DMS79 (cell line): ENCODE results near the gene DHRS7B.
A peak's percentile ranks its signal among the peaks of the same experiment; 100 is the strongest.
"Not testable (repeated sequence)": the region's sequence is repeated elsewhere in the genome, so short reads cannot be mapped to it uniquely, and the experiment has no call there.

Source experiments
- DNase-seq: peaks from one replicate; lab custom pipeline; 2025; lab: John Stamatoyannopoulos, UW

Gene DHRS7B

DNA sequence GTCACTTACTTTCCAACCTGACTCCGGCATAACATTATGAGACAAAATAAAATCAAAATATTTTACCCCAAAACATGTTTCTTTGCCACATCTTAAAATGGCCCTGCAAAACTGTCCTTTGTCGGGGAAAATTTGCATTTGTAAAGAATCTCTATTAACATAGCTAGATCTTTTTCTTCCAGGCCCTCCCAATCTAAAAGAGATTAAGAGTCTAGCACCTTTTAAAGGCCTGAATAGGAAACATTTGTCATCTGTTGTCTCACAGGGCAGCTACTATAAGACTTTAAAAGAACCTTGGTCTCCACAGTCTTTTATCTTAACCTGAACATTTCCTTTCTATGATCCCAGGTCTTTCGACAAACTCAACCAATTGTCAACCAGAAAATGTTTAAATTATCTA lies 18.1 kb upstream of the DHRS7B start:
- no peak for DNase-seq

DNA sequence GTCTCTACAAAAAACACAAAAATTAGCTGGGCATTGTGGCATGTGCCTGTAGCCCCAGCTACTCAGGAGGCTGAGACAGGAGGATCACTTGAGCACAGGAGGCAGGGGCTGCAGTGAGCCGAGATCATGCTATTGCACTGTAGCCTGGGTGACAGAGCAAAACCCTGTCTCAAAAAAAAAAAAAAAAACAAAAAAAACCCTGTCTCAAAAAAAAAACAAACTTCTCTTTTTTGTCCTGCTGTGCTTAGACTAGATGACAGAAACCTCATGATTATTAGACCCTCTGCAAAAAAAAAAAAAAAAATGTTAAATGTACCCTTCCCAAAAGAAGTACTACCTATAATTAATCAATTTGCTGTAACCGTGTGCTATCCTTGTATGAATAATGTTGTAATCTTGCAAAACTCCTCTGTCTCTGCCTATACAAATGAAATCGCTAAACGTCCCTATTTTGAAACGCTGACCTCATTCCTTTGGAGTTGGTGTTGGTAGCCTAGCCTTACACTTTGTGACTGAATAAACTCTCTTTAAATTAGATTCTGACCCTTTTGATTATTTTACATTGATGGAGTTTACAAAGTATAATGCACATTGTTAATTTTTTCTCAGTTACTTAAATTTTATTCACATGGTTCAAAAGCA lies 13.6 kb upstream of the DHRS7B start:
- DNase-seq, result no peak

DNA sequence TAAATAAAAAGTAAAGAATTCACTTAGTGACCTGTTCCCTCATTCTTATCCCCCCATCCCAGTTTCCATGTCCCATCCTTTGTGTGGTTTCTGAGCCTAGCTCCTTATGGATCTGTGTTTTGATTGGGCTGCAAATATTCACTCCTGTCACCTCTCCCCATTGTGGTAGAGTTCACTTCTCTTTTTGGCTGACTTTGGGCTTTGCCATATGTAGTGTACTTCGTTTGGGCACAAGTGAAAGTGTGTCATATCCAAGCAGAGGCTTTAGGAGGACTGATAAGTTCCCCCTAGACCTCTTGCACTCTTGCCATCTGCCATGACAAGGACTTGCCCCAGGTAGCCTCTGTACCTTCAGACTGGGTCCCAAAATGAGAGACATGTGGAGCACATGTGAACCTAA lies 13.0 kb upstream of the DHRS7B start:
- no peak for DNase-seq

DNA sequence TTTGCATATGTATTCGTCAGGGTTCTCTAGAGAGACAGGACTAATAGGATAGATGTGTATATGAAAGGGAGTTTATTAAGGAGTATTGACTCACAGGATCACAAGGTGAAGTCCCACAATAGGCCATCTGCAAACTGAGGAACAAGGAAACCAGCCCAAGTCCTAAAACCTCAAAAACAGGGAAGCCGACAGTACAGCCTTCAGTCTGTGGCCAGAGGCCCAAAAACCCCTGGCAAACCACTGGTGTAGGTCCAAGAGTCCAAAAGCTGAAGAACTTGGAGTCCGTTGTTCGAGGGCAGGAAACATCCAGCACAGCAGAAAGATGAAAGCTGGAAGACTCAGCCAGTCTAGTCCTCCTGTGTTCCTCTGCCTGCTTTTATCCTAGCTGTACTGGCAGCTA lies 12.0 kb upstream of the DHRS7B start:
- not testable (repeated sequence) for DNase-seq

DNA sequence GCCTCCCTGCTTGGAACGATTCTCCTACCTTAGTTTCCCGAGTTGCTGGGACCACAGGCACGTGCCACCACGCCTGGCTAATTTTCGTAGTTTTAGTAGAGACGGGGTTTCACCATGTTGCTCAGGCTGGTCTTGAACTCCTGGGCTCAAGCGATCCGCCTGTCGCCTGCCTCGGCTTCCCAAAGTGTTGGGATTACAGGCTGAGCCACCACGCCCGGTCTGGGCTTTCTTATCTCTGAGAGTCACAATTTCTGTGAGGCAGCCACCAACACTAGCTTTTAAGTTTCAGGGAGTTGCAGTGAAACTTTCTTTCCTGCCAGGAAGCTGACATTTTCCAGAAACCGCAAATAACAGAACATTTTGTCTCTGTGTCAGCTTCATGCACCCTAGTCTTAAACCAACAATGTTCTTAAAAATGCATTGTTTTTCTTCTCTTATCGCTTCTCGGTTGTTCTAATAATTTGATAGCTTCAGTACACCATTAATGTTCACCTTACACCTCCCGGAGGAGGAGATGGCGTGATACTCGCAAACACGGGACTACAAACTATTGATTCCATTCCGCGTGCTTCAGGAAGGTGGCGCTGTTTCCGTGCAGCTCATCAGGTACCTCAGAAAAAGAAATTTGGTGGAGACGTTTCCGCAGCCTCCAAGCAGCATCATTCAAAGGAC lies 7.4 kb upstream of the DHRS7B start:
- DNase-seq, result peak; percentile 7

DNA sequence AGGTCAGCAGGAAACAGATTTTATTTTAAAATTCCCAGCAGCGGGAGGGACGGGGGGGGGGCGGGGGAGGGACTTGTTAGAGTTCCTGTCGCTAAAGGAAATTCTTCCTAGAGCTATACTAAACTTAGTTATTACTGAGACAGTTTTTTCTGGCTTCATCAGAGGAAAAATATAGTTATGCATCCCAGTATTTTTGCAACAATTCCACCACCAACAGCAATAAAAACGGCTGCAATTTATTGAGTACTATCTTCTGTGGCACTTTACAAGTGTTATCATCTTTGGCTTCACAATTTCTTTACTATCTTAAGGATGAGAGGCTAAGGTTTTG lies 6.9 kb upstream of the DHRS7B start:
- no peak for DNase-seq

DNA sequence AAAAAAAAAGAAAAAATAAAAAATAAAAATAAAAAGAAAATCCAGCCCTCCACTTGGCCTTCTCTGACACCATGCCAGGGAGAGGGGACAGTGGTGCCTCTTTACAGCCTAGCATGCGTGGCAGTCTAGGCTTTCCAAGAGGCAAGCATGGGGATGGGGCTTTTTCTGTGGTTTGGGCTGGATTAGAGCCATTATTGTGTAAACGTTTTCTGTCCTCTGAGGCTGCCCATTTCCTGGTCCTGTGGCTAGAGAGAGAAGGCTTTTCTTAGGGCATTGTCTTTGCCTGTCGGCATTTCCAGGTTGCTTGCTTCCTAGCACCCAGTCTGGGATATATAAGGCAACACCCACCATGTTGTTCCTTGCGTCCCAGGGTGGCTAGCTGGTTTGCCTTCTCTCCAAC lies 2.7 kb upstream of the DHRS7B start:
- DNase-seq, result no peak

DNA sequence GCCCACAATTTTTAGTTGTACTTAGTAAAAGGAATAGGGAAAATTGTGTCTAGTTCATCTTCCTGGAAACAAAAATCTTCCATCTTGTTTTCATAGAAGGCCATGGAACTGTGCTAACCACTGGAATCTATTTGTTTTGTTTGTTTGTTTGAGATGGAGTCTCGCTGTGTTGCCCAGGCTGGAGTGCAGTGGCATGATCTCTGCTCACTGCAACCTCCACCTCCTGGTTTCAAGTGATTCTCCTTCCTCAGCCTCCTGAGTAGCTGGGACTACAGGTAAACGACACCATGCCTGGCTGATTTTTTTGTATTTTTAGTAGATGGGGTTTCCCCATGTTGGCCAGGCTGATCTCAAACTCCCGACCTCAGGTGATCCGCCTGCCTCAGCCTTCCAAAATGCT lies 2.2 kb upstream of the DHRS7B start:
- DNase-seq, result not testable (repeated sequence)

DNA sequence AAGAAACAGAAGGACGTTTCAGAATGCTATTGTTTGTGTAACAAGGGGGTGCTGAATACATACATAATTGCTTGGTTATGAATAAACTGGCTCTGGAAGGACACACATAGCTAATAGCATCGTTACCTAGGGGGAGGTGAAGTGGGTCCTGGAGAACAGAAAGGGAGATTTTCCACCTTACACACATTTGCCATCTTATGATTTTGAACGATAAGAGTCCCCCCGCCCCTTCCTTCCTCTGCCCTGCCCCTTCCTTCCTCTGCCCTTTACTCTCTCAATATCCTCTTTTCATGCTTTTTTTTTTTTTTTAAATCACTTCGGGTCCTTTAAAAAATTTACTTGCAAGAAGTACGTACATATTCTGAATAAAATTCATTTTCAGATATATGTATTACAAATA lies 902 bp upstream of the DHRS7B start:
- DNase-seq, result no peak

DNA sequence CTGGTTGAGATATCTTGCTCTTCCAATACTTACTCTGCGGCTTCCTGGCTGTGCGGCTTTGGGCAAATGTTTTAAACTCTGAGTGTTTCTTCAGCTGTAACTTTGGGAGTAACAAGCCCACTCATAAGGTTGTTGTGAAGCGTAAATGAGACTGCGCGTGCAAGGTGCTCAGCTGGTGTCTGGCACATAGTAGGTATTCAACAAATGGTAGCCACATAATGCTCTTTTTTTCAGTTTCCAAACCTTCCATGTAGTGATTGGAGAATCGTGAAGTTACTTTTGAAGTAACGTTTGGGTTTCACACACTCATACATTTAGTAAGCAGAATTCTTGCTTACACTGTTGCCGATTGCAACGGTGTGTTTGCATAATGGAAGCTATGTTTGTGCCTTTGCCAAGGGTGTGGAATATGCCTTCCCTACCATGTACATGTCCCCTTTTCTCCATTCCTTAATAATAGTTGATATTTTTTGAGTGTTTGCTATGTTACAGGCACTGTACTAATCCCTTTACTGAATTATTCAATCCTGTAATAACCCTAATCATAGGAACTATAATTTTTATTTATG lies 829 bp downstream of the DHRS7B start:
- no peak for DNase-seq

DNA sequence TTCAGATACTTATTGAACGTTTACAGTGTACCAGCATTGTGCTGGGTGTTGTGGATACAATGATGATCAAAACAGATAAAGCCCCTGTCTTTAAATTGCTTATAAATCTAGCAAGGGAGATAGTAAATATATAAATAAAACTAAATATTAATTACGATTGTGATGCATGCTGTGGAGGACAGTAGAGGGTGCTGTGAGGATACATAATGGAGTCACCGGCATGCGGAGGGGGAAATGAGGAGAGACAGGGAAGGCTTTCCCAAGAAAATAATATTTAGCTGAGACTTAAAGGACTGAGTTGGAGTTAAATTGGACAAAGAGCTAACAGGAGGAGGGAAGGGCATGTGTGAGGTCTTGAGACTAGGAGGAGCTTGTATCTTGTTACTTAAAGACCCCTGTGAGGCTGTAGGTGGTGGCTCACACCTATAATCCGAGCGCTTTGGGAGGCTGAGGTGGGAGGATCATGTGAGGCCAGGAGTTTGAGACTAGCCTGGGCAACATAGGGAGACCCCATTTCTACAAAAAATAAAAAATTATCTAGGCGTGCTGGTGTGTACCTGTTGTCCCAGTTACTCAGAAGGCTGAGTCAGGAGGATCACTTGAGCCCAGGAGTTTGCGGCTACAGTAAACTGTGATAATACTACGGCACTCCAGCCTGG lies 2.4 kb downstream of the DHRS7B start:
- DNase-seq, result no peak

DNA sequence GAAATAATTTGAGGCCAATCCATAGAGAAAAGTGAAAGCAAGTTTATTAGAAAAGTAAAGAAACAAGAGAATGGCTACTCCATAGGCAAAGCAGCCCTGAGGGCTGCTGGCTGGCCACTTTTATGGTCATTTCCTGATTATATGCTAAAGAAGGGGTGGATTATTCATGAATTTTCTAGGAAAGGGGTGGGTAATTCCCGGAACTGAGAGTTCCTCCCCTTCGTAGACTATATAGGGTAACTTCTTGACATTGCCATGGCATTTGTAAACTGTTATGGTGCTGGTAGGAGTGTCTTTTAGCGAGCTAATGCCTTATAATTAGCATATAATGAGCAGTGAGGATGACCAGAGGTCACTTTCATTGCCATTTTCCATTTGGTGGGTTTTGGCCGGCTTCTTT lies 4.4 kb downstream of the DHRS7B start:
- DNase-seq, result no peak

DNA sequence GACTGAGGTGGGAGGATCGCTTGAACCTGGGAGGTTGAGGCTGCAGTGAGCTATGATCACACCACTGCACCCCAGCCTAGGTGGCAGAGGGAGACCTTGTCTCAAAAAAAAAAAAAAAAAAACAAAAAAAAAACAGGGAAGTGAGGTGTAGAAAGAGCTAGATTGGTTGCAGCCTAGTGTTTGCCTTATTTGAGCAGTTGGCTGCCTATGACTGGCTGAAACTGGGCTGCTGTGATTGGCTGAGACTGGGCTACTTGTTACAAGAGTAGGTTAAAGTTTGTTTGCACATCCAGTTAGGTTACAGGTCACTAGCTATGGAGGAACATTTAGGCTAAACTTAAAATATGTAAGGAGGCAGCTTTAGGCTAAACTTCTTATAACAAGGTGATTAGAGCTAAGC lies 5.7 kb downstream of the DHRS7B start:
- DNase-seq, result no peak

DNA sequence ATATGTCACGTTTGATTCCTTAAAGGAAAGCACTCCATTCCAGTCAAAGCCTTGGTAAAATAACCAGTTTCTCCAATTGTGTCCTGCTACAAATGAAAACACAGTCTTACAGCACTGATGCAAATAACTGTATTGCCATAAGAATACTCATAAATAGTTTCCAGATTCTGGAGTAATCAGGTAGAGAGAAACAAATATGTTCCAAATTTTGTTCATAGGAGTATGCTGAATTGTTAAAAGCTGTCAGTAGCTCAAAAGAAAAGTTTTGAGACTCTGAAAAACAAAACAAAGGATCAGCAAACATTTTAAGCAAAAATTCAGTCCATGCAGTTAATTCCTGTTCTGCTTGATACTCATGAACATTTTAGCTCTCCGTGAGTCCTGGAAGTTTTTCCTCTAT lies 7.8 kb downstream of the DHRS7B start:
- DNase-seq, result no peak

DNA sequence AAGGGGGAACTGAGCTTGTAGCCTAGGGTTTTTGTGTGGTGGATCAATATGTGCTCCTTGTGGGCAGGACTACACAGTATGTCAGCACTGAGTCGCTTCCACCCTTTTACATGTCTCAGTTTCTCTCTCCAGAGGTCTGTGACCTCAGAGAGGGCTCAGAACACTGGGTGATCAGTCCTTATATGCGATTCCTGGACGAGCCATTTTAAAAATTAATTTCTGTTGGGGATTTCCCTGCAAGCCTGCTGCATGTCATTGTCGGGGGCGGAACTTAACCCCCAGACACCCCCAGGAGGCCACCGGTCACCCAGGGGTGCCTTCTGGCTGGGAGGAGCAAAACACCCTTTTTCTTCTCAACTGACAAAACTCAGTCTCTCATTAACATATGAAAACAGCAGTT lies 14.1 kb downstream of the DHRS7B start:
- no peak for DNase-seq

DNA sequence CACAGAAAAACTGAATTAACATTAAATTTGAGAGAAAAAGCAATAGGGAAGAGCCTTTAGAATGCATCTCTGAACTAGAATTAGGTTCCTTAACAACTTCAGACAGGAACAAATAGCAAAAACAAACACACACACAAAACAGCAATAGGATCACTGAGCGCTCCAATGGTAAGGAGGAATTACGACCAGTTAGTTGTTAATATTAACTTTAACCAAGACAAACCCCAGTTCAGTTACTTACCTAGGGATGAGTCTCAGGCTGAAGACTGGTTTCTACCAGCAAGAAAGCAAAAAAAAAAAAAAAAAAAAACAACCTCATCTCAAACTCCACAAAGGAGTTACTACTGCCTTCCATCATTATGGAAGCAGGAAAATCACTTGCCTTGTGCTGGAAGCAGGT lies 14.6 kb downstream of the DHRS7B start:
- no peak for DNase-seq

DNA sequence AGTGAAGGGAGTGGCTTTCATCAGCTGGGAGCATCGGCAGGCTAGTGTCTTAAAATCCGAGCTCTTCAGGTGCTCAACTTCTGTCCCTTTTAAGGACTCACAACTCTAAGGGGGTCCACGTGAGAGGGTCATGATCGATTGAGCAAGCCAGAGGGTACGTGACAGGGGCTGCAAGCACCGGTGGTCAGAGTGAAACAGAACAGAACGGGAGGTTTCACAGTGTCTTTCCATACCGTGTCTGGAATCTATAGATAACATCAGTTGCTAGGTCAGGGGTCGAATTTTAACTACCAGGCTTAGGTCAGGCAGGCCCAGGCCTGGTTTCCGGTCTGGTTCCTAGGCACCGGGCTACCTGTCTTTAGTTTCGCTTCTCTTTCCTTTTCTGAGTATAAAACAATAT lies 15.3 kb downstream of the DHRS7B start:
- not testable (repeated sequence) for DNase-seq

DNA sequence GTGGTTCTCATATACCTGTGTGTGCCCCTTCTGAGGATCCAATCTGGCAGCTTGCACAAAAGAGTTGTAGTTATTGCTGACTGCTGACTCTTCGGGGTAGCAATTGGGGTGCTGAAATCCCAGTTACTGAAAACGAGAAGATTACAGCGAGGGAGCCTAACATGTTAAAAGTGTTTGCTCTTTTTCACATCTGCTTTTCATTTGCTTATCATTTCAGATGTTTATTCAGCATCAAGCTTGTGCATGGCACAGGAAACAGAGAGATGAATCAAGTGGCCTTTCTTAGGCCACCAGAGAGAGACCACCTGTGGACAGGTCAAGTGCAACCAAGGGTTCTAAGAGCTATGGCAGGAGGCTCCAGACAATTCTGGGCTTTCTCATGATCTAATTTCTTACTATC lies 16.9 kb downstream of the DHRS7B start:
- no peak for DNase-seq

DNA sequence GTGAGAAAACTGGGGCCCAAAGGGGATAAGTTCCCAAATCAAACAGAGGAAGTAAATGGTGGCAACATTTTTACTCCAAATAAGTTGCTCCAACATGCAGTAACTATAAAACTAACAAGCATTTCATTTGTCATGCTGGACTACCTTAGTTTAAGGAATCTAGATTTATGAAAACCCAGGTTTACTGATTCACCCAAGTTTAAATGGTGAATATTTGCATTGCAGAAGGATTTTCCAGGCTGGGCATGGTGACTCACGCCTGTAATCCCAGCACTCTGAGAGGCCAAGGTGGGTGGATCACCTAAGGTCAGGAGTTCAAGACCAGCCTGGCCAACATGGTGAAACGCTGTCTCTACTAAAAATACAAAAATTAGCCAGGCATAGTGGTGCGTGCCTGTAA lies 17.5 kb downstream of the DHRS7B start:
- not testable (repeated sequence) for DNase-seq

DNA sequence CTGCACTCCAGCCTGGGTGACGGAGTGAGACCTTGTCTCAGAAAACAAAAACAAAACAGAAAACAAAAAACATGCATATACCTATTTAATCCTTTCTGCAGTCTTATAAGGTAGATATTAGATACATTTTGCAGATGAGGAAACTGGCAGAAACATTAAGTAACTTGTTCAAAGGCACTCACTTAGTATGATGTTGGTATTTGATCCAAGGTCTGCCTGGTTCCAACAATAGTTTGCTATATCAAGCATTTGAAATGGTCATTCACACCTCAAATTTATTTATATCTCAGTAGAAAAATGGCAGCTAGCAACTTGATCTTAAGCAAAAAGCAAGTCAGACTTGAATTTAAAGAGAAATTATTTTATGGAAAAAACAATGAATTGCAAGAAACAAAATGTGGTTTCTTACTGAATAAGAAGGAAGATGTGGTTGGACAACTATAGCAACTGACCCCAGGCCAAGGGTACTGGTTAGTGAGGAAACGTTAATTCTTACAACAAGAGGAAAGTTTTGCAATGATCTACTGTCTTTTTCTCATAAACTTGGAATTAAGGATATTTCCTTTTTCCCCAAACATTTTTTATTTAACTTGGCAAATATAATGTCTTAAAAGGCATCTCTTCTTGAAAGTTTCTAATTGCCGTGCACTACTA lies 19.7 kb downstream of the DHRS7B start:
- DNase-seq, result no peak

DNA sequence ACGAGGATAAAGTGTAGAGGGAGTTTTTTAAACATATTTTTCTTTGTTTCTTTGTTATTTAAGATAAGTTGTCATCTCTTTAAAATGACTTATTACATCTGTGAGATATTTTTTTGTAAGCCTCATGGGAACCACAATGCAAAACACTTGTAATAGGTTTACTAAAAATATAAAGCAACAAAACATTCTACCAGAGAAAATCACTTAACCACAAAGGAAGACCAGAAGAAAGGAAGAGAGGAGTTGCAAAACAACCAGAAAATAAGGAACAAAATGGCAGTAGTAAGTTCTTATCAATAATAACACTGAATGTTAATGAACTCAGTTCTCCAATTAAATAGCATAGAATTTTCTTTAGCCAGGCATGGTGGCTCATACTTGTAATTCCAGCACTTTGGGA lies 22.9 kb downstream of the DHRS7B start:
- DNase-seq, result no peak

DNA sequence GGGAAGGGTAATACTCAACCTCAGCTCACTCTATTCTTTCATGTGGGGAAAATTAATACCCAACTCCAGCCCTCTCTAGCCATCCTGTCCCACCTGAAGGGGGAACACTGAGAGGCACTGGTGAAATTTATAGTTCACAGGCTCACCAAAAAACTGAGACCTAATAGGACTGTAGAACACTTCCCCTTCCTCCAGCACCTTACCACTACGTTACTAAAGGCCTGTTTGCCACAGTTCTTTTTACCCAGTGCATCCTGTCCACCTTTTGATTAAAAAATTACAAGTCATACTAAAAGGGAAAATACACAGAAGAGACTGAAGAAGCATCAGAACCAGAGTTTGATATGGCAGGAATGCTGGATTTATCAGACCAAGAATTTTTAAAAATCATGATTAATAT lies 26.0 kb downstream of the DHRS7B start:
- no peak for DNase-seq
